ENCODE data around the gene GP2. TPM values are rescaled to one million over a fixed set of nuclear protein-coding genes. Genes with fewer than 3 reads are reported as not detected.

Gene GP2
- total and polyA plus RNA-seq, 9 donors = 0.05 to 0.19 (median 0.08) TPM; not detected in 5

Other genes with a start within 250 kb of the GP2 start
- not detected for gene UMOD, start 25.2 kb upstream of the GP2 start, total RNA-seq
- gene UMOD, start 25.2 kb upstream of the GP2 start, polyA plus RNA-seq (ENCODE audit: insufficient read depth in 1 of 8, insufficient read length in 8 of 8, low replicate concordance in 1 of 8) = not detected
- gene PDILT, start 77.2 kb upstream of the GP2 start, total RNA-seq = not detected
- not detected for gene PDILT, start 77.2 kb upstream of the GP2 start, polyA plus RNA-seq (ENCODE audit: insufficient read depth in 1 of 8, insufficient read length in 8 of 8, low replicate concordance in 1 of 8)
- gene ACSM5, start 82.0 kb upstream of the GP2 start, total RNA-seq = 0.18 TPM
- gene ACSM5, start 82.0 kb upstream of the GP2 start, polyA plus RNA-seq (ENCODE audit: insufficient read depth in 1 of 8, insufficient read length in 8 of 8, low replicate concordance in 1 of 8) = 1 to 10 TPM in 1 of 8 donors, under 1 TPM in 6, not detected in 1; 0.18 to 2.0 (median 0.45) TPM
- gene ACSM2A, start 124.0 kb upstream of the GP2 start, total RNA-seq = 0.09 TPM
- gene ACSM2A, start 124.0 kb upstream of the GP2 start, polyA plus RNA-seq (ENCODE audit: insufficient read depth in 1 of 8, insufficient read length in 8 of 8, low replicate concordance in 1 of 8) = under 1 TPM; 0.21 to 0.61 (median 0.25) TPM
- 0.18 TPM for gene ACSM2B, start 248.9 kb upstream of the GP2 start, total RNA-seq
- gene ACSM2B, start 248.9 kb upstream of the GP2 start, polyA plus RNA-seq (ENCODE audit: insufficient read depth in 1 of 8, insufficient read length in 8 of 8, low replicate concordance in 1 of 8) = 1 to 10 TPM in 1 of 8 donors, under 1 TPM in 7; 0.11 to 1.1 (median 0.55) TPM

All from muscle of leg (tissue), 9 donors.